Cardiac muscle cell (in vitro differentiated cells and primary cell): ENCODE results near the gene SAT1. TPM values are rescaled to one million over a fixed set of nuclear protein-coding genes. Genes with fewer than 3 reads are reported as not detected.

Experiments
- DNase-seq, 2 donors: peaks; one replicate each; pipeline versions ENCODE4 v3.0.0 to v3.0.0-alpha.2; 2010 to 2017; ENCODE audit warnings: low read depth in 1 of 2, low spot score in 1 of 2
- H3K27ac ChIP-seq: fragments of 200-600 bp; sonication (generic); 2 replicates; pipeline ENCODE4 v1.5.1; 2016
- H3K27me3 ChIP-seq: fragments of 200-600 bp; sonication (generic); 2 replicates; pipeline ENCODE4 v1.6.0; 2016; ENCODE audit warnings: control low read depth
- H3K36me3 ChIP-seq: fragments of 200-600 bp; sonication (generic); 2 replicates; pipeline ENCODE4 v1.5.1; 2016; ENCODE audit warnings: control low read depth
- H3K4me1 ChIP-seq: fragments of 200-600 bp; sonication (generic); 2 replicates; pipeline ENCODE4 v1.8.1; 2017; ENCODE audit warnings: low read depth, mild to moderate bottlenecking, mixed run types
- H3K4me3 ChIP-seq: fragments of 200-600 bp; sonication (generic); 2 replicates; pipeline ENCODE4 v1.5.1; 2016; ENCODE audit warnings: mild to moderate bottlenecking
- H3K9me3 ChIP-seq: fragments of 200-600 bp; sonication (generic); 2 replicates; pipeline ENCODE4 v1.5.1; 2017; ENCODE audit warnings: low read depth, mild to moderate bottlenecking, control low read depth
- polyA plus RNA-seq: library from polyadenylated mRNA; unstranded; fragments of >200 nt; fragmentation: Nextera tagmentation; extraction: Ambion mirVana; gene quantifications from 2 replicates; pipeline ENCODE4 v1.2.1, GENCODE V29; 2016
- total RNA-seq: library from RNA; depleted of rRNA; stranded (reverse); fragments of >200 nt; gene quantifications from 2 replicates; pipeline ENCODE4 v1.2.3, GENCODE V29; 2016
- TF ChIP-seq, protein P1 (sequence below): IDR thresholded peaks from 2 replicates; pipeline ENCODE4 v1.5.1; 2012; ENCODE audit warnings: low read depth, mild to moderate bottlenecking, low read length

Gene SAT1
- total and polyA plus RNA-seq, 2 experiments from 2014 or later = 127 to 238 TPM

DNA sequence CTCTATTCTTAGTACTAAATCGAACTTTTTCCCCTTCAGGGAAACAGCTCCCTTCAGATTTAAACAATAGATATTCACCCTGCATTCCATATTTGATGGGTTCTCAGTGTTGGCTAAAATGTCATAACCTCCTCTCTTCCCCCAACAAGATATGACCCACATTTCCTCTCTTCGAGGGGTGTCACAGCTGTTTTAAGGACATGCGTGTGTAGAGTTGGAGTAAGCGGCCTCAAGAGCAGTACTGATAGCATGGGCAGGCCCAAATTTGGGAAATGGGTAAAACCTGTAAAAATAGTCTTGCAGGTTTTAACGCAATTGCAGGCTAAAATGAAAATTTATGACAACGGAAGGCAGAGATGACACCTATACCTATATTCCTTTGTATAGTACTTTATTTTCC is 28.7 kb downstream of the SAT1 start:
- TF ChIP-seq, protein P1, sequence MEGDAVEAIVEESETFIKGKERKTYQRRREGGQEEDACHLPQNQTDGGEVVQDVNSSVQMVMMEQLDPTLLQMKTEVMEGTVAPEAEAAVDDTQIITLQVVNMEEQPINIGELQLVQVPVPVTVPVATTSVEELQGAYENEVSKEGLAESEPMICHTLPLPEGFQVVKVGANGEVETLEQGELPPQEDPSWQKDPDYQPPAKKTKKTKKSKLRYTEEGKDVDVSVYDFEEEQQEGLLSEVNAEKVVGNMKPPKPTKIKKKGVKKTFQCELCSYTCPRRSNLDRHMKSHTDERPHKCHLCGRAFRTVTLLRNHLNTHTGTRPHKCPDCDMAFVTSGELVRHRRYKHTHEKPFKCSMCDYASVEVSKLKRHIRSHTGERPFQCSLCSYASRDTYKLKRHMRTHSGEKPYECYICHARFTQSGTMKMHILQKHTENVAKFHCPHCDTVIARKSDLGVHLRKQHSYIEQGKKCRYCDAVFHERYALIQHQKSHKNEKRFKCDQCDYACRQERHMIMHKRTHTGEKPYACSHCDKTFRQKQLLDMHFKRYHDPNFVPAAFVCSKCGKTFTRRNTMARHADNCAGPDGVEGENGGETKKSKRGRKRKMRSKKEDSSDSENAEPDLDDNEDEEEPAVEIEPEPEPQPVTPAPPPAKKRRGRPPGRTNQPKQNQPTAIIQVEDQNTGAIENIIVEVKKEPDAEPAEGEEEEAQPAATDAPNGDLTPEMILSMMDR = no peak
- no peak for DNase-seq
- Histone ChIP-seq H3K36me3 (no peaks in the 10 kb centered on the region), H3K4me1 (peaks cover 20% of the 10 kb centered on the region), H3K9me3 (no peaks in the 10 kb centered on the region), H3K27me3 (no peaks in the 10 kb centered on the region), H3K27ac (no peak overlapping the region), H3K4me3 (no peak overlapping the region)

- no peak for DNase-seq
- peaks cover 11% of the 10 kb centered on the region for H3K4me1 ChIP-seq
- TF ChIP-seq, protein P1 = no peak
- no peaks in the 10 kb centered on the region for H3K9me3 ChIP-seq
- no peak overlapping the region for H3K27ac ChIP-seq
- H3K36me3 ChIP-seq = no peaks in the 10 kb centered on the region
- no peak overlapping the region for H3K4me3 ChIP-seq
- no peaks in the 10 kb centered on the region for H3K27me3 ChIP-seq
Measured at GRCh38 chrX:23813808-23814207, 30.8 kb downstream of the SAT1 start.

GRCh38 chrX:23815376-23815775 is 32.4 kb downstream of the SAT1 start:
- Histone ChIP-seq H3K27me3 (no peaks in the 10 kb centered on the region), H3K27ac (no peak overlapping the region), H3K4me3 (no peak overlapping the region), H3K4me1 (peaks cover 11% of the 10 kb centered on the region), H3K9me3 (no peaks in the 10 kb centered on the region), H3K36me3 (no peaks in the 10 kb centered on the region)
- DNase-seq = no peak
- TF ChIP-seq, protein P1 = no peak

DNA sequence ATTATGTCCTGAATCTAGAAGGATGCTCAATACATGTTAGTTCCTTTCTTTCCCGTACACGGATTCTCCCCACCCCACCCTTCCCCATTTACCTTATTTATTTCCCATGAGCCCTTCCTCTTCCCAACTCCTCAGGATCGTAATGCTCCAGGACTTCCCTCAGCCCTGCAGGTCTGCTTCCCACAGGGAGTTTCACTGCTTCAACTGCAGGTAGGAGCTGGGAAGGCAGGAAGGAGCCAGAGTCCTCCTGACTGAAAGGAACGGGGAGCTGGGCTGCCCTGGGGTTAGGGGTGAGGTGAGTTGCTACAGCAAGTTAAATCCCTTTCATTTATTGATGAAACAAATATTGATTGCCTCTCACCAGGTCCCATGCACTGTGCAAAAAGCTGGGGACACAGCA is 33.2 kb downstream of the SAT1 start:
- H3K4me3 ChIP-seq = no peak overlapping the region
- no peak overlapping the region for H3K27ac ChIP-seq
- H3K27me3 ChIP-seq = no peaks in the 10 kb centered on the region
- no peak for DNase-seq
- no peaks in the 10 kb centered on the region for H3K36me3 ChIP-seq
- H3K9me3 ChIP-seq = no peaks in the 10 kb centered on the region
- peaks cover 6% of the 10 kb centered on the region for H3K4me1 ChIP-seq
- TF ChIP-seq, protein P1 = no peak

- Histone ChIP-seq H3K27me3 (no peaks in the 10 kb centered on the region), H3K36me3 (no peaks in the 10 kb centered on the region), H3K4me3 (no peak overlapping the region), H3K4me1 (no peaks in the 10 kb centered on the region), H3K27ac (no peak overlapping the region), H3K9me3 (no peaks in the 10 kb centered on the region)
- TF ChIP-seq, protein P1 = no peak
- DNase-seq = no peak
Measured at GRCh38 chrX:23817979-23818336, 35.0 kb downstream of the SAT1 start.
